Measurements from ENCODE around the gene SLC6A13. TPM values are rescaled to one million over a fixed set of nuclear protein-coding genes. Genes with fewer than 3 reads are reported as not detected.

SLC6A13 gene
- total and polyA plus RNA-seq, 2 of the 13 experiments (the other 11 are each of a cell fraction or from before 2014, with no cell fraction given), result 0.05 to 0.15 TPM

GRCh38 chr12:210277-211141 is 52.1 kb downstream of the SLC6A13 start (continued):
- TF ChIP-seq ZBTB49 (CRISPR knock-in tag; IDR thresholded peaks at IDR 0.05; ENCODE audit: borderline replicate concordance), result no peak
- peak; percentile 93 for TF ChIP-seq ZNF275 (CRISPR knock-in tag; IDR thresholded peaks at IDR 0.05; ENCODE audit: borderline replicate concordance)
- TF ChIP-seq CREB1 (IDR thresholded peaks at IDR 0.05), result peak; percentile 45
- TF ChIP-seq CREB1 (CRISPR knock-in tag; IDR thresholded peaks at IDR 0.05), result peak; percentile 84
- peak; percentile 88 for TF ChIP-seq SOX13 (IDR thresholded peaks at IDR 0.05)
- peak in 1 of 2 experiments; percentile 98; a peak in 2 of 4 replicates for TF ChIP-seq SOX13 (CRISPR knock-in tag; conservative IDR thresholded peaks at IDR 0.05 in 1 of 2, IDR thresholded peaks at IDR 0.05 in 1 of 2)
- no peak for TF ChIP-seq PLRG1 (conservative IDR thresholded peaks at IDR 0.05)
- TF ChIP-seq ATF5 (CRISPR knock-in tag; IDR thresholded peaks at IDR 0.05; ENCODE audit: low read depth), result 0 out of 2 replicates have a peak, but pooled peaks have one; percentile 51
- TF ChIP-seq SRSF9 (IDR thresholded peaks at IDR 0.05; ENCODE audit: borderline replicate concordance, insufficient read depth, low read depth, low read length, poor library complexity, severe bottlenecking), result no peak
- peak; percentile 100 for TF ChIP-seq SKIL (CRISPR knock-in tag; IDR thresholded peaks at IDR 0.05; ENCODE audit: borderline replicate concordance)
- peak; percentile 86; the same call in 1 of the 2 replicates for TF ChIP-seq REL (CRISPR knock-in tag; conservative IDR thresholded peaks at IDR 0.05)
- TF ChIP-seq ZNF329 (CRISPR knock-in tag; IDR thresholded peaks at IDR 0.05; ENCODE audit: low read depth), result 0 out of 2 replicates have a peak, but pooled peaks have one; percentile 48
- TF ChIP-seq REXO4 (CRISPR knock-in tag; IDR thresholded peaks at IDR 0.05; ENCODE audit: borderline replicate concordance), result no peak
- TF ChIP-seq ZGPAT (CRISPR knock-in tag; IDR thresholded peaks at IDR 0.05), result peak; percentile 99
- peak; percentile 85 for TF ChIP-seq SP4 (CRISPR knock-in tag; IDR thresholded peaks at IDR 0.05)
- TF ChIP-seq TCF12 (IDR thresholded peaks at IDR 0.05), result no peak
- peak; percentile 100 for TF ChIP-seq TCF12 (CRISPR knock-in tag; IDR thresholded peaks at IDR 0.05)
- TF ChIP-seq MED13 (CRISPR knock-in tag; IDR thresholded peaks at IDR 0.05), result peak; percentile 74; the same call in 1 of the 2 replicates
- TF ChIP-seq ONECUT2 (CRISPR knock-in tag; IDR thresholded peaks at IDR 0.05), result peak; percentile 100
